ENCODE measurements around the gene EMC9.

GRCh38 chr14:24122416-24122815 is 19.0 kb downstream of the EMC9 start:
- TF ChIP-seq CTCF (IDR thresholded peaks at IDR 0.05) (no peak), POLR2A (IDR thresholded peaks at IDR 0.05) (no peak)

Data from adrenal gland (tissue), 5 donors.